ENCODE measurements around the gene SPATS2. TPM values are rescaled to one million over a fixed set of nuclear protein-coding genes. Genes with fewer than 3 reads are reported as not detected.

SPATS2 gene
- total RNA-seq, 1 experiment from 2014 or later = 74.2 TPM

- POLR2A ChIA-PET = no interaction called here
- TF ChIP-seq CEBPB (IDR thresholded peaks at IDR 0.05; ENCODE audit: low read depth) = no peak
- TF ChIP-seq SIN3A (IDR thresholded peaks at IDR 0.05; ENCODE audit: low read depth) = no peak
- TF ChIP-seq EGR1 (IDR thresholded peaks at IDR 0.05; ENCODE audit: low read depth) = no peak
- TF ChIP-seq CBX3 (IDR thresholded peaks at IDR 0.05; ENCODE audit: low read depth) = no peak
- no peak for TF ChIP-seq ZFX (IDR thresholded peaks at IDR 0.05)
- no peak for TF ChIP-seq JUND (IDR thresholded peaks at IDR 0.05)
- TF ChIP-seq TCF7L2 (IDR thresholded peaks at IDR 0.05; ENCODE audit: borderline replicate concordance, extremely low read depth, insufficient read depth, insufficient read length) = no peak
- TF ChIP-seq RAD21 (IDR thresholded peaks at IDR 0.05; ENCODE audit: low read depth) = no peak
- DNase-seq (ENCODE audit: low read depth, low spot score) = no peak
- no peak overlapping the region for H3K9ac ChIP-seq (ENCODE audit: low read length)
- no peaks in the 10 kb centered on the region for H4K20me1 ChIP-seq (ENCODE audit: insufficient read depth)
- H3K4me1 ChIP-seq (ENCODE audit: control insufficient read depth in 1 of 2, insufficient read depth in 2 of 2, low read length in 2 of 2) = peaks cover 24 to 30% of the 10 kb centered on the region in 2 experiments
- intact Hi-C loops (cut with micrococcal nuclease) = no loop called here
- no peak overlapping the region for H3K4me3 ChIP-seq (replicated peaks in 1 of 2; ENCODE audit: low read depth in 1 of 2, low read length in 2 of 2)
- peaks cover 72% of the 10 kb centered on the region for H3K79me2 ChIP-seq (ENCODE audit: insufficient read depth, low read length)
- no peaks in the 10 kb centered on the region; a peak in 1 of 4 replicates for H3K36me3 ChIP-seq (ENCODE audit: control insufficient read depth in 1 of 2, insufficient read depth in 2 of 2, low read length in 2 of 2)
- H2AFZ ChIP-seq (ENCODE audit: low read depth, low read length, poor library complexity, severe bottlenecking) = no peak overlapping the region
- BruUV-seq (replicated peaks) = no TSS peak
- no peak overlapping the region for H3K4me2 ChIP-seq (ENCODE audit: low read length)
- RAD21 ChIA-PET (ENCODE audit: low non-redundant PET in 1 of 2, low total read pairs in 2 of 2, uncharacterized antibody in 2 of 2, unreplicated experiment in 2 of 2) = no interaction called here
- ATAC-seq = no peak
- H3K27ac ChIP-seq (ENCODE audit: low read depth, low read length) = no peak overlapping the region
- H3K9me3 ChIP-seq (ENCODE audit: control insufficient read depth in 1 of 2, insufficient read depth in 1 of 2, low read depth in 1 of 2, low read length in 2 of 2) = no peaks in the 10 kb centered on the region
- H3K27me3 ChIP-seq (ENCODE audit: insufficient read depth, low read length) = no peaks in the 10 kb centered on the region
- CTCF ChIA-PET = no interaction called here
- H3K9me2 ChIP-seq (ENCODE audit: insufficient read depth) = no peaks in the 10 kb centered on the region
Observed at GRCh38 chr12:49410818-49411217, 43.6 kb downstream of the SPATS2 start.

GRCh38 chr12:49413010-49413409 lies 45.7 kb downstream of the SPATS2 start:
- no TSS peak for BruUV-seq (replicated peaks)
- H3K4me3 ChIP-seq (replicated peaks in 1 of 2; ENCODE audit: low read depth in 1 of 2, low read length in 2 of 2) = no peak overlapping the region
- intact Hi-C loops (cut with micrococcal nuclease) = no loop called here
- H3K36me3 ChIP-seq (ENCODE audit: control insufficient read depth in 1 of 2, insufficient read depth in 2 of 2, low read length in 2 of 2) = no peaks in the 10 kb centered on the region; a peak in 1 of 4 replicates
- no peaks in the 10 kb centered on the region for H3K9me3 ChIP-seq (ENCODE audit: control insufficient read depth in 1 of 2, insufficient read depth in 1 of 2, low read depth in 1 of 2, low read length in 2 of 2)
- H3K79me2 ChIP-seq (ENCODE audit: insufficient read depth, low read length) = peaks cover 68% of the 10 kb centered on the region
- H3K9me2 ChIP-seq (ENCODE audit: insufficient read depth) = no peaks in the 10 kb centered on the region
- ChIA-PET POLR2A (no interaction called here), RAD21 (ENCODE audit: low non-redundant PET in 1 of 2, low total read pairs in 2 of 2, uncharacterized antibody in 2 of 2, unreplicated experiment in 2 of 2) (no interaction called here), CTCF (no interaction called here)
- no peak overlapping the region for H3K4me2 ChIP-seq (ENCODE audit: low read length)
- ATAC-seq (no peak), DNase-seq (ENCODE audit: low read depth, low spot score) (no peak)
- no peak overlapping the region for H3K9ac ChIP-seq (ENCODE audit: low read length)
- peaks cover 34% of the 10 kb centered on the region in 2 experiments for H3K4me1 ChIP-seq (ENCODE audit: control insufficient read depth in 1 of 2, insufficient read depth in 2 of 2, low read length in 2 of 2)
- no peak overlapping the region for H2AFZ ChIP-seq (ENCODE audit: low read depth, low read length, poor library complexity, severe bottlenecking)
- no peaks in the 10 kb centered on the region for H4K20me1 ChIP-seq (ENCODE audit: insufficient read depth)
- no peak overlapping the region for H3K27ac ChIP-seq (ENCODE audit: low read depth, low read length)
- no peaks in the 10 kb centered on the region for H3K27me3 ChIP-seq (ENCODE audit: insufficient read depth, low read length)
- TF ChIP-seq SP1 (IDR thresholded peaks at IDR 0.05; ENCODE audit: low read depth) (no peak), CBX3 (IDR thresholded peaks at IDR 0.05; ENCODE audit: low read depth) (no peak), SIN3A (IDR thresholded peaks at IDR 0.05; ENCODE audit: low read depth) (no peak), EGR1 (IDR thresholded peaks at IDR 0.05; ENCODE audit: low read depth) (no peak), POLR2A (IDR thresholded peaks at IDR 0.05; ENCODE audit: borderline replicate concordance, extremely low read depth, insufficient read depth, insufficient read length) (no peak), POLR2AphosphoS5 (IDR thresholded peaks at IDR 0.05; ENCODE audit: low read depth, low read length) (no peak), EZH2phosphoT487 (IDR thresholded peaks at IDR 0.05; ENCODE audit: borderline replicate concordance) (no peak), CEBPB (IDR thresholded peaks at IDR 0.05; ENCODE audit: low read depth) (no peak), TCF7L2 (IDR thresholded peaks at IDR 0.05; ENCODE audit: borderline replicate concordance, extremely low read depth, insufficient read depth, insufficient read length) (no peak), MAX (IDR thresholded peaks at IDR 0.05) (no peak), YY1 (IDR thresholded peaks at IDR 0.05; ENCODE audit: extremely low read depth, insufficient replicate concordance, low read depth, low read length) (no peak), REST (IDR thresholded peaks at IDR 0.05; ENCODE audit: low read depth) (no peak), JUND (IDR thresholded peaks at IDR 0.05) (no peak)
- TF ChIP-seq, protein P1, sequence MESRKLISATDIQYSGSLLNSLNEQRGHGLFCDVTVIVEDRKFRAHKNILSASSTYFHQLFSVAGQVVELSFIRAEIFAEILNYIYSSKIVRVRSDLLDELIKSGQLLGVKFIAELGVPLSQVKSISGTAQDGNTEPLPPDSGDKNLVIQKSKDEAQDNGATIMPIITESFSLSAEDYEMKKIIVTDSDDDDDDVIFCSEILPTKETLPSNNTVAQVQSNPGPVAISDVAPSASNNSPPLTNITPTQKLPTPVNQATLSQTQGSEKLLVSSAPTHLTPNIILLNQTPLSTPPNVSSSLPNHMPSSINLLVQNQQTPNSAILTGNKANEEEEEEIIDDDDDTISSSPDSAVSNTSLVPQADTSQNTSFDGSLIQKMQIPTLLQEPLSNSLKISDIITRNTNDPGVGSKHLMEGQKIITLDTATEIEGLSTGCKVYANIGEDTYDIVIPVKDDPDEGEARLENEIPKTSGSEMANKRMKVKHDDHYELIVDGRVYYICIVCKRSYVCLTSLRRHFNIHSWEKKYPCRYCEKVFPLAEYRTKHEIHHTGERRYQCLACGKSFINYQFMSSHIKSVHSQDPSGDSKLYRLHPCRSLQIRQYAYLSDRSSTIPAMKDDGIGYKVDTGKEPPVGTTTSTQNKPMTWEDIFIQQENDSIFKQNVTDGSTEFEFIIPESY (IDR thresholded peaks at IDR 0.05; ENCODE audit: extremely low read depth, insufficient replicate concordance, low read length) = no peak
